ENCODE results near the gene SPANXA1.
"Not testable (repeated sequence)": the region's sequence is repeated elsewhere in the genome, so short reads cannot be mapped to it uniquely, and the experiment has no call there.

The SPANXA1 gene, protein sequence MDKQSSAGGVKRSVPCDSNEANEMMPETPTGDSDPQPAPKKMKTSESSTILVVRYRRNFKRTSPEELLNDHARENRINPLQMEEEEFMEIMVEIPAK

DNA sequence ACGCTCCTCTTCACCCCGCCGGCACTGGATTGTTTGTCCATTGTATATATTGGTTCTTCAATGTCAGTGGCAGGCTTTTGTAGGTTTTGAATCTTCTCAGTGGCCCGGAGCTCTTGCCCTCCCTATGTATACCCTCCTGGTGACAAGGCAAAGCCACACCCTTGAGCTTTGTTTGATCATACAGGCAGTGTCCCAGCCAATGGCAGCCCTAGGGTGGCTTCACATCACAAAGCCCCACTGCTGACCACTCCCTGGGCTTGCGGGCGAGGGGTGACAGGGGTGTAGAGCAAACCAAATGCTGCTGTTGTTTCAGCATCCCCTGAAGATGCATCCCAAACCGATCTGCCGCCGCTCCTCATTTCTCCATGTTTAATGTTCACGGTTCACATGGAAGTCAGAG lies at the start of gene SPANXA1:
Gene SPANXA1, minus strand, starts transcription at position 101 of the 400 bp plus-strand sequence. Its CDS starts 60 bp downstream, at position 41.
- not testable (repeated sequence) for H3K27ac ChIP-seq (ENCODE audit: low read depth, low read length)

DNA sequence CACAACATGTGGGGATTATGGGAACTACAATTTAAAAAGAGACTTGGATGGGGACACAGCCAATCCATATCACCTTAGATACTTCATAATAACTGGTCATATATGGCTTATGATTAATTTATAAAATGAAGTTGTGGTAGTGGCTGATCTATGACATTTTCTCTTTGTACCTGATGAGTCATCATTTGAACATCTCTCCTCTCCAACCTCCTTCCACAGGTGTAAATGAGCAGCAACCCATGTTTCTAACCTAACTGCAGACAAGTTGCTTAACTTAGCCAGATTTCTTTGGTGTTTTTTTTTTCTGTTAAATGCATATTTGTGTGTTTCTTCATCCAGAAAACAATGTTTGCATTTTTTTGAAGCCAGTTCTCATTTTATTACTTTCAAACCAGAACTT lies 47.6 kb upstream of the SPANXA1 start:
- H3K36me3 ChIP-seq (ENCODE audit: control insufficient read depth, insufficient read depth, low read length), result no peaks in the 10 kb centered on the region
- H3K27me3 ChIP-seq (ENCODE audit: control insufficient read depth, insufficient read depth, low read length), result no peaks in the 10 kb centered on the region
- H3K27ac ChIP-seq (ENCODE audit: low read depth, low read length), result no peak overlapping the region
- H3K9ac ChIP-seq (ENCODE audit: low read depth, low read length), result no peak overlapping the region
- H3K4me3 ChIP-seq (ENCODE audit: low read depth, low read length), result no peak overlapping the region
- no peaks in the 10 kb centered on the region for H3K4me1 ChIP-seq (ENCODE audit: control insufficient read depth, insufficient read depth, low read length)
- peaks cover 34% of the 10 kb centered on the region for H3K9me3 ChIP-seq (ENCODE audit: control insufficient read depth, insufficient read depth, low read length)

More for the DNA sequence above, at the start of gene SPANXA1:
- H3K4me3 ChIP-seq (ENCODE audit: low read depth, low read length); H3K36me3 ChIP-seq (ENCODE audit: control insufficient read depth, insufficient read depth, low read length); H3K9me3 ChIP-seq (ENCODE audit: control insufficient read depth, insufficient read depth, low read length); H3K9ac ChIP-seq (ENCODE audit: low read depth, low read length); H3K4me1 ChIP-seq (ENCODE audit: control insufficient read depth, insufficient read depth, low read length); H3K27me3 ChIP-seq (ENCODE audit: control insufficient read depth, insufficient read depth, low read length): not testable (repeated sequence)

DNA sequence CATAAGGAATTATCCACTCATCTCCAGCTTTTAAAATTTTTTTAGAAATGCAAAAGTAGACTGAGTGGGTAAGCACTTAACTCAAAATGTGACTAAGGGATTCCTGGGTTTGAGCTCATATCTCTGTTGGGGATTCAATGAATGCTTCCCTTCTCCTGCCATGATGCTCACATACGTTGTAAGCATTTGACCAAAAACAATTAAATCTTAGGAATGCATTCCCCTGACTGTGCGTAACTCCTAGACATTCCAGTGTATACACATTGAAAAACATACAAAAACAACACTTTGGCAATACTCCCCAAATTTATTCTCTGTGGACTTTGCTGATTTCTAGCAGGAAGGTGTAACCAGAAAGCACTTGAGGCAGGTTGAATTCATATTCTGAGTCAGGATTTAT lies 34.8 kb upstream of the SPANXA1 start:
- no peak overlapping the region for H3K4me3 ChIP-seq (ENCODE audit: low read depth, low read length)
- H3K36me3 ChIP-seq (ENCODE audit: control insufficient read depth, insufficient read depth, low read length), result no peaks in the 10 kb centered on the region
- no peaks in the 10 kb centered on the region for H3K27me3 ChIP-seq (ENCODE audit: control insufficient read depth, insufficient read depth, low read length)
- H3K9ac ChIP-seq (ENCODE audit: low read depth, low read length), result no peak overlapping the region
- peaks cover 14% of the 10 kb centered on the region; the same call in 1 of the 2 replicates for H3K9me3 ChIP-seq (ENCODE audit: control insufficient read depth, insufficient read depth, low read length)
- H3K27ac ChIP-seq (ENCODE audit: low read depth, low read length), result no peak overlapping the region
- no peaks in the 10 kb centered on the region for H3K4me1 ChIP-seq (ENCODE audit: control insufficient read depth, insufficient read depth, low read length)

DNA sequence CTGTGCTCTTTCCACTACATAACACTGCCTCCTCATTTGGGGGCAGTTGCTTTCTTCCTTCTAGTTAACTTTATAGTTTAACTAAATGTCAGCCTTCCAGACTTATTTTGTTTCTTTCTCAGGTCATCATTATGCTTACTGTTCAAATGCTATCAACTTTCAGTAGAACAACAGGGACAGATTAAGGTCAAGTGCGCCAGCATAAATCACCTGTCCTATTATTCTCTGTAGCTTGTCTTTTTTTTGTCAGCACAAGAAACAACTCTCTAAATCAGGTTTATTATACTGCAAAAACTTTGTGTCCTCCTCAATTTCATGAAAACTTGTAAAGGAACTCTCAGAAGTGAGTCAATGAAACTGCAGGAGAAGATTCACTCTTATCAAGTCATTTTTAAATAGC lies 24.6 kb upstream of the SPANXA1 start:
- Histone ChIP-seq H3K4me3 (ENCODE audit: low read depth, low read length) (no peak overlapping the region), H3K36me3 (ENCODE audit: control insufficient read depth, insufficient read depth, low read length) (no peaks in the 10 kb centered on the region), H3K9me3 (ENCODE audit: control insufficient read depth, insufficient read depth, low read length) (peaks cover 18% of the 10 kb centered on the region; the same call in 1 of the 2 replicates), H3K4me1 (ENCODE audit: control insufficient read depth, insufficient read depth, low read length) (no peaks in the 10 kb centered on the region), H3K27ac (ENCODE audit: low read depth, low read length) (no peak overlapping the region), H3K9ac (ENCODE audit: low read depth, low read length) (no peak overlapping the region), H3K27me3 (ENCODE audit: control insufficient read depth, insufficient read depth, low read length) (no peaks in the 10 kb centered on the region)

DNA sequence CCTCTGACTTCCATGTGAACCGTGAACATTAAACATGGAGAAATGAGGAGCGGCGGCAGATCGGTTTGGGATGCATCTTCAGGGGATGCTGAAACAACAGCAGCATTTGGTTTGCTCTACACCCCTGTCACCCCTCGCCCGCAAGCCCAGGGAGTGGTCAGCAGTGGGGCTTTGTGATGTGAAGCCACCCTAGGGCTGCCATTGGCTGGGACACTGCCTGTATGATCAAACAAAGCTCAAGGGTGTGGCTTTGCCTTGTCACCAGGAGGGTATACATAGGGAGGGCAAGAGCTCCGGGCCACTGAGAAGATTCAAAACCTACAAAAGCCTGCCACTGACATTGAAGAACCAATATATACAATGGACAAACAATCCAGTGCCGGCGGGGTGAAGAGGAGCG lies 4.9 kb upstream of the SPANXA1 start, which contains the start of gene SPANXA2:
Gene SPANXA2, plus strand, starts transcription at position 301 of the 400 bp plus-strand sequence. Its CDS starts 60 bp downstream, at position 361.
- H3K9ac ChIP-seq (ENCODE audit: low read depth, low read length), result not testable (repeated sequence)

DNA sequence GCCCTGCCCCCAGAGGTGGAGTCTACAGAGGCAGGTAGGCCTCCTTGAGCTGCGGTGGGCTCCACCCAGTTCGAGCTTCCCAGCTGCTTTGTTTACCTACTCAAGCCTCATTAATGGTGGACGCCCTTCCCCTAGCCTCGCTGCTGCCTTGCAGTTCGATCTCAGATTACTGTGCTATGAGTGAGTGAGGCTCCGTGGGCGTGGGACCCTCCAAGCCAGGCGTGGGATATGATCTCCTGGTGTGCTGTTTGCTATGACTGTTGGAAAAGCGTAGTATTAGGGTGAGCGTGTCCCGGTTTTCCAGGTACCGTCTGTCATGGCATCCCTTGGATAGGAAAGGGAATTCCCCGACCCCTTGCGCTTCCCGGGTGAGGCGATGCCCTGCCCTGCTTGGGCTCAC lies 42.0 kb downstream of the SPANXA1 start:
- not testable (repeated sequence) for H3K36me3 ChIP-seq (ENCODE audit: control insufficient read depth, insufficient read depth, low read length); H3K4me3 ChIP-seq (ENCODE audit: low read depth, low read length); H3K9me3 ChIP-seq (ENCODE audit: control insufficient read depth, insufficient read depth, low read length); H3K9ac ChIP-seq (ENCODE audit: low read depth, low read length); H3K4me1 ChIP-seq (ENCODE audit: control insufficient read depth, insufficient read depth, low read length); H3K27me3 ChIP-seq (ENCODE audit: control insufficient read depth, insufficient read depth, low read length); H3K27ac ChIP-seq (ENCODE audit: low read depth, low read length)

More for the DNA sequence above, 4.9 kb upstream of the SPANXA1 start, which contains the start of gene SPANXA2:
- not testable (repeated sequence) for H3K27ac ChIP-seq (ENCODE audit: low read depth, low read length); H3K9me3 ChIP-seq (ENCODE audit: control insufficient read depth, insufficient read depth, low read length); H3K27me3 ChIP-seq (ENCODE audit: control insufficient read depth, insufficient read depth, low read length); H3K4me1 ChIP-seq (ENCODE audit: control insufficient read depth, insufficient read depth, low read length); H3K36me3 ChIP-seq (ENCODE audit: control insufficient read depth, insufficient read depth, low read length); H3K4me3 ChIP-seq (ENCODE audit: low read depth, low read length)
